GM20000 (cell line): ENCODE data around the gene FHIT.

ENCODE experiments used
- DNase-seq: peaks from one replicate; pipeline ENCODE4 v3.0.0; 2012; ENCODE audit warnings: low spot score
- CTCF ChIP-seq: IDR thresholded peaks from 2 replicates; pipeline ENCODE4 v1.5.1; 2012; ENCODE audit warnings: mild to moderate bottlenecking, control low read depth; ENCODE audit errors: extremely low read depth, missing control alignments

Gene FHIT

DNA sequence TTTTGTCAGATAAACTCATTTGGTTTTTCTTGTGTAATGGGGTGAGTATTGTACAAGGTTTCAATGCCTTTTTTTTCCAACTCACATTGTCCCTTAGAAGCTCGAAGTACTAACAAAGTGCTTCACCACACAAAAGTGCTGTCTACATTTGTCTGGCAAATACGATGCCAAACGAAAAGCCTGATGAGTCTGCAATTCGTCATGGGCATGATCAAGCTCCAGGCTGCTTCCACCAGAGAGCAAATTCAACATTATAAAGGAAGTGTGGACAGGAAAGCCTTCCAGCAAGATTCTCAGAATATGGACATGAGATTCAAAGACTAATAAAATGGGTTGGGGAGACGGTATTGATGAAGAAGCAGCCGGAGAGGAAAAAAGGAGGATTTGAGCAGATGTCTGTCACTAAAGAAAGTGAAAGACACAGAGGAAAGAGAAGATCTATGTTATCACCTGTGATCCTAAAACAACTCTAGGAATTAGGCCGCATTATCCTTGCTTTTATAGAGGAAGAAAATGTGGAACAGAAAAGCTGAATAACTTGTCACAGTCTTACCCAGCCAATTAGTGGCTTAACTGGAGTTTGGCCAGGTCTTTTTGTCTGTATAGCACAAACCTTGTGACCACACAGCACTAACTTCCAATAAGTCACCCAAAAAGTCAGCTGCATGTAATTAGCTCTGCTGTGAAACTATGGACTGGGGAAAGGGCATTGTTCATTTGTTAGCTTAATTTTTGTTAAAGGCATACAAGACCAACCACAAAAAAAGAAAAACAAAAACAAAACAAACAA is 494.8 kb downstream of the FHIT start:
- no peak for TF ChIP-seq CTCF
- DNase-seq: no peak

DNA sequence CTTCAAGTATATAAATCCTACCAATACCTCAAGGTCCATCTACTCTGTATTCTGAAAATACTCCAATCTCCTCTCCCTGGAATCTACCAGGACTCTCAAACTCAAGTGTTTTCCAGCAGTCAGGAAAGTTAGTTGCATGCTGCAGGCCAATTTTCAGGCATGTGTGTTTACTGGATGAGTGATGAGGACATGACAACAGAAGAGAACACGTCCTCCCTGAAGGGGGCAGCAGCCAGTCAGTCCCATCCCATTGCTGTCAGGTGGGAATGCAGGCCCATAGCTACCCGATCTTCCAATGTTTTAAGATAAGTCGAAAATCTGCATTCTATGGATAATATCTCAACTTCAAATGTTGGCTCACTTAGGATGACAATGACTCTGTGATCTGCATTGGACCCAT is 496.2 kb downstream of the FHIT start:
- TF ChIP-seq CTCF: no peak
- peak; percentile 12 for DNase-seq

- DNase-seq: no peak
- no peak for TF ChIP-seq CTCF
Observed at GRCh38 chr3:60754617-60755016, 496.6 kb downstream of the FHIT start.

DNA sequence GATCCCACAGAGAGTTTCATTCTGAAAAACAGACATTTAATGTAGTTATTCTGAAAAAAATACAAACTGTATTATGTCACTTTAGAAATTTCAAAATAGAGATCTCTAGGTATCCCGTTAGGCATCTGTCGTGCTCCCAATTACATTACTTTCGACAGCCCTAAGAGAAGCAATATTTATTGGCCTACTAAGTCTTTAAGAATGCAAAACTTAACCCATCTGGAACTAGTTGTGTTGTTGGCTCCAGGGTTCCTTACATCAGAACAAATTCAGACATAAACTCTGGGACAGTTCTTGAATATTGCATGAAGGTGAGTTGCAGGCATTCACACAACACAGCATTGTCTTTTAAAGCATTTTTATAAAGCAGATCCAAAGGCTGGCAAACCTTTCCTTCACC is 498.4 kb downstream of the FHIT start:
- TF ChIP-seq CTCF: no peak
- DNase-seq: no peak

DNA sequence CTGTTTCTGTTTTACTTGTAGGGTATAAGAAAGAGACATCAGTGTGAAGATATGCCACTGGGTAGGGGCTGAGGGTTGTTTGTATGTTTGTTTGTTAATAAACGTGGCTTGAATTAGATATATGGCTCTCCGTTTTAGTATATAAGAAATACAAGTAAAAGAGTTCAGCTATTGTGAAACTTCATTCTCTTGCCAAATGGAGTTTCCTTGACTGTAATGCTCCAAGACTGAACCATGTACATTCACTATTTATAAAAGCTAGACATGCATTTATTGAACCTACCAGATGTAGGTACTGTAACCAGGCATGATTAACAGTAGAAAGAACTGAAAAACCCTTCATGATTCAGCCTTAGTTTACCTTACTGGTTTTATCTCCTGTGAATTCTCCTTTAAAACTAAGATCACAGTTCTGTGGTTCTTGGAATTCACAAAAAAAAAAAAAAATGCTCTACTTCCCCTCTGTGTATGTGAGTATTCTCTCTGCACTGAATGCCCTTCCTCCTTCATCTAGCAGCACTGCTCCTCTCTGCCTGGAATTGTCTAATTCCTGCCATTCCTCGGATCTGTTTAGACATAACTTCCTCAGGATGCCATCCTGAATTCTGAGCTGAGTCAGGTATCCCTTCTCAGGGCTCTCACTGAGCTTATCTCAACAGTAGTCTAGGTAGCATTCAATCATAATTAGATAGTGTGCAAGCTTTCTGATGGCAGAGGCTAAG is 504.4 kb downstream of the FHIT start:
- TF ChIP-seq CTCF: no peak
- DNase-seq: no peak

GRCh38 chr3:60746043-60746638 is 505.1 kb downstream of the FHIT start:
- TF ChIP-seq CTCF: no peak
- DNase-seq: no peak

- DNase-seq: no peak
- no peak for TF ChIP-seq CTCF
Observed at GRCh38 chr3:60743631-60744164, 507.6 kb downstream of the FHIT start.
